Stimulated activated CD4-positive, alpha-beta T cell treated with anti-CD3 and anti-CD28 coated beads, TNF-alpha, amount 100 ng/mL, for 1 hour (primary cell): ENCODE results near the gene SEPTIN1.

Experiments used
- DNase-seq, 3 donors: peaks; one replicate each; pipeline ENCODE4 v3.0.0-alpha.2; 2020; ENCODE audit warnings: low read depth in 3 of 3, low spot score in 1 of 3

SEPTIN1 gene

GRCh38 chr16:30377050-30377811 lies 5.1 kb downstream of the SEPTIN1 start:
- no peak for DNase-seq

DNA sequence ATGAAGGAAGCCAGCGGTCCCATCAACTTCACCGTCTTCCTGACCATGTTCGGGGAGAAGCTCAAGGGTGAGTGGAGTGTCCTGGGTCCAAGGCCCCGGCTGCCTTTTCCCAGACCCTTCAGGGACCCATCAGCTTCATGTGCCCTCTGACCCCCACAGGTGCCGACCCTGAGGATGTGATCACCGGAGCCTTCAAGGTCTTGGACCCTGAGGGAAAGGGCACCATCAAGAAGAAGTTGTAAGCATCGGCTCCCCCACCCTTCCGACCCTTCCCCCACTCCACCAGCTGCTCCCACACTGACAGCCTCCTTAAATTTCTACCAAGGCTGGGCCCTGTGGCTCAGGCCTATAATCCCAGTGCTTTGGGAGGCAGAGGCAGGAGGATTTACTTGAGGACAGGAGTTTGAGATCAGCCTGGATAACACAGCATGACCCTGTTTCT lies 5.9 kb downstream of the SEPTIN1 start:
- no peak for DNase-seq

GRCh38 chr16:30375864-30376263 lies 6.5 kb downstream of the SEPTIN1 start:
- DNase-seq, result no peak

DNA sequence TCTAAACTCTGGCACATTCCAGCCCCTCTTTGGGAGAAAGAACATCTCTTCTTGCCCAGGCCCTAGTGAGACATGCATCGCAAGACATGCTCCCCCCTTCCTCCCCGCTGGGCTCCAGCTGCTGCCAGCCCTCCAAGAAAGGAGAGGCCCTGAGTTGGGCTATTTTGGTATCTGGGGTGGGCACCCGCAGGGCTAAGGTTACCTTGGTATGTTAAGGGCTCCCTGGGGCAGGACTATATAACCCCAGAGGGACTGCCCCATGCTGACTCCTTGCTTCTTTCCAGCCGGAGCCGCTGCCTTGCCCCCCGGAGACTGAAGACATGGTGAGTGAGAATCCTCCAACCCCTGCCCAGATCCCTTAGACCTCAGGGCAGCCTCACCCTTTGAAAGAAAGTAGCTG lies 7.8 kb downstream of the SEPTIN1 start, which contains the start of gene MYL11:
Gene MYL11 (plus strand): TSS at position 265 of the 400 bp plus-strand sequence. CDS start 56 bp downstream, at position 321.
- no peak for DNase-seq

- no peak for DNase-seq
Measured at GRCh38 chr16:30372725-30373124, 9.6 kb downstream of the SEPTIN1 start.

- no peak for DNase-seq
Measured at GRCh38 chr16:30372038-30372712, 10.2 kb downstream of the SEPTIN1 start.

GRCh38 chr16:30371248-30371816 lies 11.0 kb downstream of the SEPTIN1 start:
- no peak for DNase-seq

GRCh38 chr16:30370456-30371247 lies 11.7 kb downstream of the SEPTIN1 start, which contains the start of gene TBC1D10B:
Gene TBC1D10B, minus strand, starts transcription at chr16:30370494. Its CDS starts 311 bp downstream, at chr16:30370183.
- DNase-seq, result peak; percentile 91 to 99 (median 98)

- DNase-seq, result no peak
Measured at GRCh38 chr16:30369938-30370455, 12.4 kb downstream of the SEPTIN1 start.

DNA sequence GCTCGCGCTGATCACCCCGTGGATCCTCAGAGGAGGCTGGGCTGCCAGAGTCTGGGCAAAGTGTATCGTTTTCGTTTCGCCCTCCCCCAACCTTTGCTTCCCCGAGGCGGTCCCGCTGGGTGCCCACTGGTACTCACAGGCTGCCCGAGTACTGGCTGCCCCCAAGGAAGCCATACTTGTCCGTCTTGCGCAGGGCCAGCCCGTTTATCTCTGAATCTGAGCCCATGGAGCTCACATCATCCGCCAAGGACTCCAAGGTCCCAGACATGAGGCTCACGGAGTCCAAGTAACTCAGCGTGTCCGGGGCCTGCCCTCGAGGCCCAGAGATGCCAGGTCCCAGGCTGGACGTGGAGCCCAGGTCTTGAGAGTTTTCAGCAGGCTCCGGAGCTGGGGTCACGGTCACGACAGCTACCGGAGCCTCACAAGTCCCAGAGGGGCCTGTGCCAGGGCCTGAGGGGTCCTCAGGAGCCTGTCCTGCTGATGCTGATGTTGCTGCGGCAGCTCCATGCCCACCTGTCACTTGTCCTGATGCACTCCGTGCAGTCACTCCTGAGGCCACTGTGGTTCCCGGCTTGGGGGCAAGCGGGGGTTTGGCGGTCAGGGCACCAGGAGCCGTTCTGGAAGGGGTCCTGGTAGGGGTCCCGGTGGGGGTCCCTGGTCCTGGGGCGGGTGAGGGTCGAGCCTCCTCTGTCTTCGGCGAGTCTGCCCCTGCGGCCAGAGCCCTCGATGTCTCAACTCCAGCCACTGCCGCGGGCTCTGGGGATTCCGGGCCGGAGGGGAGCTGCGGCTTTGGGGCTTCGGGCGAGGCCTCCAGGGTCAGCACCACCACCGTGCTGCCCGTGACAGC lies 13.0 kb downstream of the SEPTIN1 start:
- no peak for DNase-seq

DNA sequence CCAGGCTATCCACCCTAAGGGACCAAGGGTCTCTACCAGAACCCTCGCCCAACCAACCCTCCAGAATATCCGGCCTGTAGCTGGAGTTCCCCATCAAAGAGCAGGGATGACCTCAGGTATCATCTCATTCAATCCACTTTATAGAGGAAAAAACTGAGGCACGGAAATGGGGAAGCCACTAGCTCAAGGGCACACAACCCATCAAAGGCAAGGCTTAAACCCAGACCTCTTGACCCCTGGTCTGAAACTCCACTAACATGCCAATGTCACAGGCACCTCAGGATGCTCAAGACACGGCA lies 13.6 kb downstream of the SEPTIN1 start:
- DNase-seq, result no peak

GRCh38 chr16:30368122-30368791 lies 14.1 kb downstream of the SEPTIN1 start:
- DNase-seq, result no peak

GRCh38 chr16:30367349-30368009 lies 14.9 kb downstream of the SEPTIN1 start:
- no peak for DNase-seq

- DNase-seq, result no peak
Measured at GRCh38 chr16:30366511-30366910, 15.8 kb downstream of the SEPTIN1 start.

GRCh38 chr16:30365200-30365599 lies 17.2 kb downstream of the SEPTIN1 start:
- no peak for DNase-seq

- DNase-seq, result no peak
Measured at GRCh38 chr16:30361180-30361579, 21.2 kb downstream of the SEPTIN1 start.

DNA sequence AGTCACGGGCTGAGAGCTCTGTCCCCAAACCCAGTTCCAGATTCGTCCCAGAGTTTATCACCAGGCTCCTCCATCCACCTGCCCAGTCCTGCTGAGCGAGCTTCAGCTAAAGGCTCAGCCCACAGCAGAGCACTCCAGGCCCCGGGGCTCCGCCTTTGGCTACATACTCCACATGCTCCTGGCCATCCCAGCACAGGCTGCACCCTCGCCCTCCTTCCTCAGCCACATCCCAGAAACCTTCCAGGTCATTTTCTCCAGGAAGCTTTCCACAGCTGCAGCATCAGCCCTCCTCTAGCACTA lies 22.5 kb downstream of the SEPTIN1 start:
- no peak for DNase-seq

DNA sequence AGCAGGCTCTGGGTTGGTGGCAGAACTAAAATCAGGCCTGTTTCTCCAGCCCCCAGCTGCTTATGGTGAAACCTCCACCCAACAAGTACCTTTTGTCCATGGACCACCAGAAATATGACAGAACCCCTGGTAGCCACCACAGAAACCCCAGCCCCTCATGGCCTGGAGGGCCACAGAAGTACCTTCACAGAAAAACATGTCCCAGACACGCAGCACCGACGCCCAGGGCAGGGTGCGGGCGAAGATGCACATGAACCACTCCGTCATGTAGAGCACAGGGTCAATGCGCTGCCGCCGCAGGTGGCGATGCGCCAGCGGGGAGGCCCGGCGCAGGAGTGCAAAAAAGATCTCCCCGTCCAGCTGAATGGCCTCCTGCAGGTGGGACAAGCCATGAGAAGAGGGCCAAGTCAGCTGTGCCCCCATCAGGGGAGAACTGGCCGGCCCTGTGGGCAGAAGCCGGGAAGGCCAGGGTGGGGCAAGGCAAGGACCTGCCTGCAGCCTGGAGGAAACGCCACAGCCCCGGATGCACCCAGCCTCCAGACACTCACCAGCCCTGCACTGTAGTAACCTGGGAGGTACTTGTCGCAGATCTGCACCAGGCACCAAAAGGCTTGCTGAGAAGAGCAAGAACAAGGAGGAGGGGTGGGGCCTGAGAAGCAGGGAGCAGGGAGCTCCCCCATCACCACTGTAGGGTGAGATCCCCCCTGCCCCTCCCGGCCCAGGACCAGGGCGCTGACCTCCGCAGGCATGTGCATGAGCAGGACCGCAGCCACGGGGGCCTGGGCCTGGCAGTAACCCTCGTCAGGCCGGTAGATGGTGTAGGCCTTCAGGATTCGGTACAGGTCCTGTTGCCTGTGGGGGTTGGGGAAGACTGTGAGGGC lies 23.1 kb downstream of the SEPTIN1 start:
- DNase-seq, result no peak
